Panc1 (cell line): ENCODE measurements around the gene PSMB11. TPM values are rescaled to one million over a fixed set of nuclear protein-coding genes. Genes with fewer than 3 reads are reported as not detected.
"Not testable (repeated sequence)": the region's sequence is repeated elsewhere in the genome, so short reads cannot be mapped to it uniquely, and the experiment has no call there.

Source experiments
- ATAC-seq: fragments of 200-7000 bp; cut with Tn5 transposase; 2 replicates; pipeline ENCODE4 v1.9.1; 2020; ENCODE audit warnings: mild to moderate bottlenecking, moderate library complexity
- BruUV-seq: library from RNA; stranded (reverse); fragments of 400-500 nt; replicated peaks from 2 replicates; lab custom pipeline; 2021; lab: Mats Ljungman, UMichigan
- CTCF ChIA-PET: fragments of 300-600 bp; sonication (Branson Sonifier 250); formaldehyde crosslinking; loops from one replicate; lab custom pipeline; 2022; ENCODE audit warnings: antibody characterized with exemption; lab: Charles Lee
- POLR2A ChIA-PET: fragments of 300-600 bp; sonication (Branson Sonifier 250); formaldehyde crosslinking; loops from one replicate; lab custom pipeline; 2022; ENCODE audit warnings: antibody characterized with exemption; lab: Charles Lee
- DNase-seq: peaks from one replicate; pipeline ENCODE4 v3.0.0-alpha.2; 2010; ENCODE audit warnings: low read depth, low spot score
- H3K27ac ChIP-seq: 2 replicates; pipeline ENCODE4 v1.5.1; 2011; ENCODE audit warnings: mild to moderate bottlenecking, low read length, inconsistent platforms
- H3K27me3 ChIP-seq: fragments of 200-500 bp; sonication (Bioruptor generic); 2 replicates; pipeline ENCODE4 v1.6.0; 2014; ENCODE audit warnings: low read length, inconsistent platforms; ENCODE audit not compliant: control insufficient read depth, insufficient read depth
- H3K36me3 ChIP-seq: fragments of 200-500 bp; sonication (Bioruptor generic); 2 replicates; pipeline ENCODE4 v1.5.1; 2014; ENCODE audit warnings: inconsistent platforms, mild to moderate bottlenecking, low read length, moderate library complexity; ENCODE audit not compliant: control insufficient read depth, insufficient read depth
- H3K4me1 ChIP-seq: 2 replicates; pipeline ENCODE4 v1.5.1; 2011; ENCODE audit warnings: inconsistent platforms, mild to moderate bottlenecking, low read length, moderate library complexity; ENCODE audit not compliant: control insufficient read depth, insufficient read depth
- H3K4me3 ChIP-seq, 2 experiments: 2 replicates each; pipeline ENCODE4 v1.5.1; 2011 to 2012; ENCODE audit warnings: low read depth in 2 of 2, low read length in 2 of 2, mild to moderate bottlenecking in 2 of 2, inconsistent platforms in 1 of 2, moderate library complexity in 1 of 2
- H3K9me3 ChIP-seq: fragments of 200-500 bp; sonication (Bioruptor generic); 2 replicates; pipeline ENCODE4 v1.5.1; 2014; ENCODE audit warnings: low read depth, mild to moderate bottlenecking, inconsistent platforms, low read length, moderate library complexity; ENCODE audit not compliant: control insufficient read depth, insufficient read depth
- POLR2AphosphoS5 ChIP-seq: IDR thresholded peaks from 2 replicates; pipeline ENCODE4 v1.6.1; 2012; ENCODE audit warnings: mild to moderate bottlenecking, low read depth, low read length, moderate library complexity
- SIN3A ChIP-seq: IDR thresholded peaks from 2 replicates; pipeline ENCODE4 v1.6.1; 2012; ENCODE audit warnings: low read depth, mild to moderate bottlenecking, low read length, moderate library complexity, borderline replicate concordance; ENCODE audit not compliant: insufficient read depth
- TCF7L2 ChIP-seq: IDR thresholded peaks from 2 replicates; pipeline ENCODE4 v1.6.1; 2011; ENCODE audit warnings: mild to moderate bottlenecking, low read depth, low read length, inconsistent platforms
- in situ Hi-C: cut with HindIII; loops from 2 replicates; pipeline ENCODE4 v1.10.0; 2016; ENCODE audit warnings: low sequenced_read_pairs, low pct_unique_long_range_greater_than_20kb
- intact Hi-C: fragments of 100-400 bp; cut with micrococcal nuclease; formaldehyde crosslinking; loops from one replicate; pipeline ENCODE4 v1.10.0; 2022; ENCODE audit not compliant: unreplicated experiment
- total RNA-seq: library from RNA; stranded (reverse); gene quantifications from one replicate; pipeline ENCODE4 v1.2.1, GENCODE V29; 2021; ENCODE audit not compliant: unreplicated experiment
- TF ChIP-seq, protein P1 (sequence below), 2 experiments: IDR thresholded peaks; 2 replicates each; pipeline ENCODE4 v1.6.1; 2011 to 2012; ENCODE audit warnings: low read depth in 2 of 2, control low read depth in 1 of 2, low read length in 1 of 2, mild to moderate bottlenecking in 1 of 2, moderate library complexity in 1 of 2; ENCODE audit not compliant: insufficient read depth in 1 of 2
- TF ChIP-seq, protein P2 (sequence below): fragments of 450-650 bp; IDR thresholded peaks from 2 replicates; pipeline ENCODE4 v1.5.1; 2017; ENCODE audit warnings: mild to moderate bottlenecking

Gene PSMB11
- total RNA-seq, 1 experiment from 2014 or later: not detected

DNA sequence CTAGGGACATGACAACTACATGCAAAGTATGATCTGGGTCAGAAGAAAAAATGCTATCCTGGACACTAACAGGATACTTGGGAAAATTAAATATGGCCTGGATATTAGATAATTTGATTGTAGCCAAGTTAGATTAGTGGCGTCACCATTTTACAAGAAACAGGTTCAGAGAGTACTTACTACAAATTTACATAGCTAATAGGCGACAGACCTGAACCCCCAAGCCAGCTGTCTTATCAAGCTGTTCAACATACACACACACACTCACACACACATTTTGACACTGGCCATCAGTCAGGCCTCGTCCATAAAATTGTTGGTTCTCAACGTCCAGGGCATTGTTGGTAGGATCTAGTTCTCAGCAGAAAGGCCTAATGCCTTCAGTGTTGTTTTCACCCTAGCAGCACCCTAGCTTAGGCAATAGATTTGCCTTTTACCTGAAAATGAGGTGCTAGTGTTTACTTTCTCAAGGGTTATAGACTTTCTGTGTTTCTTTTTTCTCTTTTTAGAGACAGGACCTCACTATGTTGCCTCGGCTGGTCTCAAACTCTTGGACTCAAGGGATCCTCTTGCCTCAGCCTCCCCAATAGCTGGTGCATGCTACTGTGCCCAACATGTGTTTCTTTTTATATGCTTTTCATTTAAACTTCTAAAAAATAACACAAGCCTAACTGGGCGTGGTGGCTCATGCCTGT, 28.8 kb upstream of the PSMB11 start:
- Histone ChIP-seq H3K4me1 (peaks cover 9% of the 10 kb centered on the region; the same call in 1 of the 2 replicates), H3K27ac (no peak overlapping the region), H3K36me3 (no peaks in the 10 kb centered on the region), H3K27me3 (no peaks in the 10 kb centered on the region), H3K9me3 (no peaks in the 10 kb centered on the region), H3K4me3 (no peak overlapping the region)
- BruUV-seq: no TSS peak
- ChIA-PET POLR2A (no interaction called here), CTCF (no interaction called here)
- no peak for DNase-seq
- intact Hi-C loops: no loop called here
- ATAC-seq: no peak
- TF ChIP-seq, protein P1, sequence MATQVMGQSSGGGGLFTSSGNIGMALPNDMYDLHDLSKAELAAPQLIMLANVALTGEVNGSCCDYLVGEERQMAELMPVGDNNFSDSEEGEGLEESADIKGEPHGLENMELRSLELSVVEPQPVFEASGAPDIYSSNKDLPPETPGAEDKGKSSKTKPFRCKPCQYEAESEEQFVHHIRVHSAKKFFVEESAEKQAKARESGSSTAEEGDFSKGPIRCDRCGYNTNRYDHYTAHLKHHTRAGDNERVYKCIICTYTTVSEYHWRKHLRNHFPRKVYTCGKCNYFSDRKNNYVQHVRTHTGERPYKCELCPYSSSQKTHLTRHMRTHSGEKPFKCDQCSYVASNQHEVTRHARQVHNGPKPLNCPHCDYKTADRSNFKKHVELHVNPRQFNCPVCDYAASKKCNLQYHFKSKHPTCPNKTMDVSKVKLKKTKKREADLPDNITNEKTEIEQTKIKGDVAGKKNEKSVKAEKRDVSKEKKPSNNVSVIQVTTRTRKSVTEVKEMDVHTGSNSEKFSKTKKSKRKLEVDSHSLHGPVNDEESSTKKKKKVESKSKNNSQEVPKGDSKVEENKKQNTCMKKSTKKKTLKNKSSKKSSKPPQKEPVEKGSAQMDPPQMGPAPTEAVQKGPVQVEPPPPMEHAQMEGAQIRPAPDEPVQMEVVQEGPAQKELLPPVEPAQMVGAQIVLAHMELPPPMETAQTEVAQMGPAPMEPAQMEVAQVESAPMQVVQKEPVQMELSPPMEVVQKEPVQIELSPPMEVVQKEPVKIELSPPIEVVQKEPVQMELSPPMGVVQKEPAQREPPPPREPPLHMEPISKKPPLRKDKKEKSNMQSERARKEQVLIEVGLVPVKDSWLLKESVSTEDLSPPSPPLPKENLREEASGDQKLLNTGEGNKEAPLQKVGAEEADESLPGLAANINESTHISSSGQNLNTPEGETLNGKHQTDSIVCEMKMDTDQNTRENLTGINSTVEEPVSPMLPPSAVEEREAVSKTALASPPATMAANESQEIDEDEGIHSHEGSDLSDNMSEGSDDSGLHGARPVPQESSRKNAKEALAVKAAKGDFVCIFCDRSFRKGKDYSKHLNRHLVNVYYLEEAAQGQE (IDR thresholded peaks at IDR 0.05; ENCODE audit: insufficient read depth in 1 of 2, low read depth in 2 of 2, low read length in 1 of 2): no peak
- TF ChIP-seq TCF7L2 (no peak), SIN3A (no peak)
- TF ChIP-seq, protein P2, sequence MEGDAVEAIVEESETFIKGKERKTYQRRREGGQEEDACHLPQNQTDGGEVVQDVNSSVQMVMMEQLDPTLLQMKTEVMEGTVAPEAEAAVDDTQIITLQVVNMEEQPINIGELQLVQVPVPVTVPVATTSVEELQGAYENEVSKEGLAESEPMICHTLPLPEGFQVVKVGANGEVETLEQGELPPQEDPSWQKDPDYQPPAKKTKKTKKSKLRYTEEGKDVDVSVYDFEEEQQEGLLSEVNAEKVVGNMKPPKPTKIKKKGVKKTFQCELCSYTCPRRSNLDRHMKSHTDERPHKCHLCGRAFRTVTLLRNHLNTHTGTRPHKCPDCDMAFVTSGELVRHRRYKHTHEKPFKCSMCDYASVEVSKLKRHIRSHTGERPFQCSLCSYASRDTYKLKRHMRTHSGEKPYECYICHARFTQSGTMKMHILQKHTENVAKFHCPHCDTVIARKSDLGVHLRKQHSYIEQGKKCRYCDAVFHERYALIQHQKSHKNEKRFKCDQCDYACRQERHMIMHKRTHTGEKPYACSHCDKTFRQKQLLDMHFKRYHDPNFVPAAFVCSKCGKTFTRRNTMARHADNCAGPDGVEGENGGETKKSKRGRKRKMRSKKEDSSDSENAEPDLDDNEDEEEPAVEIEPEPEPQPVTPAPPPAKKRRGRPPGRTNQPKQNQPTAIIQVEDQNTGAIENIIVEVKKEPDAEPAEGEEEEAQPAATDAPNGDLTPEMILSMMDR: no peak
- in situ Hi-C loops: no loop called here

DNA sequence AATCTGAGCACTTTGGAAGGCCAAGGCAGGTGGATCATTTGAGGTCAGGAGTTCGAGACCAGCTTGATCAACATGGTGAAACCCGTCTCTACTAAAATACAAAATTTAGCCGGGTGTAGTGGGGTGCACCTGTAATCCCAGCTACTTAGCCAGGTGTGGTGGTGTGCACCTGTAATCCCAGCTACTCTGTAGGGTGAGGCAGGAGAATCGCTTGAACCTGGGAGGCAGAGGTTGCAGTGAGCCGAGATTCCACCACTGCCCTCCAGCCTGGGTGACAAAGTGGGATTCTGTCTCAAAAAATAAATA, 28.3 kb upstream of the PSMB11 start:
- ATAC-seq, CTCF ChIA-PET, intact Hi-C loops, H3K27ac ChIP-seq, DNase-seq, H3K9me3 ChIP-seq, H3K4me3 ChIP-seq, H3K36me3 ChIP-seq, BruUV-seq, in situ Hi-C loops, H3K27me3 ChIP-seq, POLR2A ChIA-PET, H3K4me1 ChIP-seq: not testable (repeated sequence)

DNA sequence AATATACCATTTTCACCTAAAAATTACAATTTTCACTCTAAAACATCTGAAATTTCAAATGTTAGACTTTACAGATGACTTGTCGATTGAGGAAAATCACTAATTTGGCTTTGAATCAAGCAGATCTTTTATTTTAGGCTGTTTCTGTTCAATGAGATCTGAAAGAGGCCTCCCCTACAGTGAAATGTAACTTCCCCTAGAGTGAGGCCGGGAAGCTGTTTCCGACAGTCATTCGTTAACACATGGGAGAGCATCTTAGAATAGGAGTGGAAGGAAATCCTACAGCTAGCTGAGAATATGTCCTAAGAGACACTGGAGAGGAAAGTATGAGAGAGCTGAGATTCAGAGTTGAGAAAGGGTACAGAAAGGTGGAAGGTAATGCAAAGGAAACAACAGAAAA, 26.4 kb upstream of the PSMB11 start:
- CTCF ChIA-PET: interaction anchor here (0.5 kb wide), 1 partner anchor 201 kb away, joined by 5 read pairs; no protein-coding TSS in a partner anchor
- ATAC-seq (no peak), DNase-seq (no peak)
- H3K27me3 ChIP-seq: no peaks in the 10 kb centered on the region
- H3K4me1 ChIP-seq: no peaks in the 10 kb centered on the region
- in situ Hi-C loops (no loop called here), intact Hi-C loops (no loop called here)
- BruUV-seq: no TSS peak
- POLR2A ChIA-PET: no interaction called here
- no peak overlapping the region for H3K4me3 ChIP-seq
- TF ChIP-seq POLR2AphosphoS5: no peak
- TF ChIP-seq SIN3A: no peak
- TF ChIP-seq TCF7L2: no peak
- TF ChIP-seq, protein P1 (IDR thresholded peaks at IDR 0.05; ENCODE audit: insufficient read depth in 1 of 2, low read depth in 2 of 2, low read length in 1 of 2): no peak
- TF ChIP-seq, protein P2: no peak
- no peaks in the 10 kb centered on the region for H3K36me3 ChIP-seq
- no peak overlapping the region for H3K27ac ChIP-seq
- no peaks in the 10 kb centered on the region for H3K9me3 ChIP-seq
